GM18511 (cell line): ENCODE data around the gene MUC5AC.
"Not testable (repeated sequence)": the region's sequence is repeated elsewhere in the genome, so short reads cannot be mapped to it uniquely, and the experiment has no call there.

Source experiments
- ATAC-seq: cut with Tn5 transposase; IDR thresholded peaks from one replicate; pipeline ENCODE4 v1.9.1; 2021; ENCODE audit warnings: mild to moderate bottlenecking, moderate library complexity; ENCODE audit not compliant: unreplicated experiment

Gene MUC5AC

DNA sequence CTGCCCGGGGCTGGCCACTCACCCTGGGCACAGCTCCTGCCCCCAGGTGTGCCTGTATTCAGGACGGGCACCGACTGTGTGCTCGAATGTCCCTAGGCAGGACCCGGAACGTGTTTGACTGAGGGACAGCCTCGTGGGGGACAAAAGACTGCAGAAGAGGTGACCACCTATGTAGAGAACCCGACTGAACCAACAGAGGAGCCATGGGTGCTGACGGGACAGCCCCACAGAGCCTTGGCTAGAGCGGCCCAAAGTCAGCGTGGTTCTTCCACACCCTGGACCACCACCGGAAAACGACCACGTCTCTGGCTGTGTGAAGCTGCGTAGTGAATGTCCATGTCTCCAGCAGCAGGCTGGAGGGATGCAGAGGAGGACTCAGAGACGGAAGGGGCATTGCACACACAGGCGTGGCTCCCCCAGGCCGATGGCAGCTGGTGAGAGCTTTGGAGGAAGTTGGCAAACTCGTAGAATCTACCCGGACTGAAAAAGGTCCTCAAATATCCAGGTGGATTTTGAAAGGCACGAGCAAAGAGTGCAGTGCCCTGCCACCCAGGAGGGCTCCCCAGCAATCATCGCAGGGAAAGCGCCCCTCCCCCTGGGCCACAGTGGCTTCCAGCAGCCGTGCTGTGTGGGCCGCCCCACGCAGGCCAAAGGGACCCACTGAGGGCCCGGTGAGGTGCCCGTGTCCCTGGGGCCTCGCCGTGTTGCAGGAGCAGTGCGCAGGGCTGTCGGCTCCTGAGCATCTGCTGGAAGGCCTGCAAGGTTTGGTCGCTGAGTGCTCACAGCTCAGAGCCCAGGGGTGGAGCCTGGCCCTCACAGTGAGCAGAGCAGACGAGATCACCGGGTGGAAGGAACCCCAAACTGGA, 47.6 kb downstream of the MUC5AC start:
- ATAC-seq, result no peak

DNA sequence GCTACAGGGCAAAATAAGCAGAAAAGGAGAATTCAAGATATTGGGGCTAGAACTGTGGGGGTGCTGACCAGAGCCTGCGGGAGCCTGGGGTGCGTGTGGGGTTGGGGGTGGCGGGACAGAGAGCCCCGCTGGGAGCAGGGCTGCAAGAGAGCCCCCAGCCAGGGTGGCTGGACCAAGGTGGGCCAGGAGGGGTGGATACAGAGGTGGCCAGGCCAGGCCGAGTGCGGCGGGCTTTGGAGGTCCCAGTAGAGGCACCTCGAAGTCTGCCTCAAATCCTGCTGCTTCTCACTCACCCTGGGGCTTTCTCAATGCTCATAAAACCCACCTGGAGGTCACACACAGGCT, 48.2 kb downstream of the MUC5AC start:
- no peak for ATAC-seq

DNA sequence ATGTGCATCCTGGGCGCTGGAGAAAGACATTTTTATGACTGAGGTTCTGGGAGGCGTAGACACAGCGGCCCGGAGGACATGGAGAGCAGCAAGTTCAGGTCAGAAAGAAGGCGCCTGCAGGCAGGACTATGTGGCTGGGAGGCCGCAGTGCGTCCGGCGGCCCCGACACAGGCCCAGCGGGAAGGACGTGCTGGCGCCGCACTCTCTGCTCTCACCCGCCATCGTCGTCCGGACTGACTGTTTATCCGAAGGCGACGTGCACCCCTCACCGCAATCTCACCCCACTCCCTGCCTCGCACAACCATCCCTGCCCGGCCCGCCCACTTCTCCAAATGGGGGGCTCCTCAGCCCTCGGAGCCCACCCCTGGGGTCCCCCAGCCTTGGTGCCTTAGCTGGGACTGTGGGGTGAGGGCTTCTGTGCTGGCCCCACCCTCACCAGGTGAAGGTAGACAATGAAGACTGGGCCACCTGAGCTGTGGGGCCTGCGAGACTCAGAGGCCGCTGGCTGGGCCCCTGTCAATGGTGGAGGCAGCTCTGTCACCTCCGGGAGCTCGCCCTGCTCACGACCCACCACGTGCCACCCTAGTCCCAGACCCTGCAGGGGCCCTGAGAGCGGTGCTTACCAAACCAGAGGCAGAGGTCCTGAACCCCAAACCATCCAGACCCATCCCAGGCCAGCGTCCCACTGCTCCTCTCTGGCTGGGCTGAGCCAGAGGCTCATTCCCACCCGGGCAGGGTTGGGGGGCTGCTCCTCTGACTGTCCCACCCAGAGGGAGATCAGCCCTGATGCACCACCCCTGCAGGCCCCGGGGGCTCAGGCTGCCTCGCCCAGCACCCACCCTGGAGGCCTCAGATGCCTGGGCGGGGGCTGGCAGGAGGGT, 48.9 kb downstream of the MUC5AC start:
- no peak for ATAC-seq

DNA sequence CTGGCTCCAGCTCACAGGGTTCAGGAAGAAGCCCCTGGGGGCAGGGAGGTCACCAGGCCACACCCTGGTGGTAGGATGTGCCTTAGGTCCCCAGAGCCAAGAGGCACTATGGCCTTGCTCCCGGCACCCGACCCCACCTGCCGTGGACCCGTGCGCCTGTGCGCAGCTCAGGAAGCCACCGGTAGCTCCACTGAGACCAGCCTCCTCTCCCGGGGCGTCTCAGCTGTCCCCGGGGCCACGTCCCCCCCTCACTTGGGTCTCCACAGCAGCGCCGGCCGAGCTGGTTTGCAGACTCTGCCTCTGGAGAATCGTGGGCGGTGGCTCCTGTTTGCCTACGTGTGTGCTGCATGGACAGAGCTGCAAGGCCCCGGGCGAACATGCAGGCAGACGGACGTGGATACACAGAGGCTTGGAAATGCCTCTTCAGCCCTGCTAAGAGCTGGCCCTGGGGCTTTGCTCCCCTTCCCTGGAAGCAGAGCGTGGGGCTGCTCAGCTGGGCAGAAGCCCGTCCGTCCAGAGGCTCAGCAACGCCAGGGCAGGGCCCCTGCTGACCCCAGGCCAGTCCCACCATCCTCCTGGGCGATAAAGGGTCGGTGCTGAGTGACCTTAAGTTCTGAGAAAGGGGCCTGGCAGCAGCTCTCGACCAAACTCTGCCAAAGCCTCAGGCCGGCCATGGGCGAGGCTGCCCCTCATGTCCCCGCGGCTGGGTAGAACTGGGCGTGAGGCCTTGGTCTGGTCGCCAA, 49.8 kb downstream of the MUC5AC start:
- ATAC-seq, result no peak

DNA sequence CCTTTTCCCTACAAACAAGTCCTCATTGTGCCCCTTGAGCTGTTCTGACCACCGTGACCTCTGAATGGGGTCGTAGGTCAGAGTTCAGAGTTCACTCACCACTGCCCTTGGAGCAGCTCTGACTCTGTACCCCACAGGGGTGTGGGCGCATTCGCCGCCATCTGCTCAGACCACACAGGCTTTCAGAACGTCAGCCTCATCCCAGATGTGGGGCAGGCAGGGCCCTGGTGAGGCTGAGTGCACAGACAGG, 50.3 kb downstream of the MUC5AC start:
- ATAC-seq, result no peak

DNA sequence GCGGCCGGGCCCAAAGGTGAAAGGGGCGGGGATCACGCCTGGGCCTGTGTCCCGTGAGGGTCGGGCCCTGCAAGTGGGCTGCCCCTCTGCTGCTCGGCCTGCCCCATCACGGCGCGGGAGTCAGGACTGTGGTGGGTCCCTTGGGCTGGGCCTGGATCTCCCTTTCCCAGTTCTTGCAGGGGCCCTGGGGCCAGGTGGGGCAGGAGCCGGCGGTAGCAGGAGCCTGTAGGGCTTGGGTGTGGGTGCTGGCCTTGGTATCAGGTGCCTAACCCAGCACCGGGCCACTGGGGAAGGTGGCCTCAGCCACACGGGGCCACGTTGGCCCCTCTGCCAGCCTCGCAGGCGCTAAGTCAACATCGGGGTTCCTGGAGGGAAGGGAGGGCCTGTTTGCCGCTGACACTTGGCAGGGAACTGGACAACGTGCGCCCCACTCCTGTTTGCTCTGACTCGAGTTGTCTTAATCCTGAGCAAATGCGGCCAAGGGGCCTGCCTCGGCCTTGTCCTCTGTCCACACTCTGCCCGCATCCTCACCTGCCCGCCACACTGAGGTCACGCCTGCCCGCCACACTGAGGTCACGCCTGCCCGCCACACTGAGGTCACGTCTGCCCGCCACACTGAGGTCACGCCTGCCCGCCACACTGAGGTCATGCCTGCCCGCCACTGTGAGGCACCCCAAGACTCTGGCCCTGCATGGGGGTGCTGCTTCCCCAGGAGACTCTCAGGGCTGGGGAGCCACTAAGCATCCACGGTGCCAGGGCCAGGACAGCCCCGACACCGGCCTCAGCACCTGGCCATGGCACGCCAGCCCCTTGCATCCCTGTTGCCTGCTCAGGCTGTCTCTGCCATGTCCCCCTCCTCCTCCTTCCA, 50.9 kb downstream of the MUC5AC start:
- ATAC-seq, result no peak

DNA sequence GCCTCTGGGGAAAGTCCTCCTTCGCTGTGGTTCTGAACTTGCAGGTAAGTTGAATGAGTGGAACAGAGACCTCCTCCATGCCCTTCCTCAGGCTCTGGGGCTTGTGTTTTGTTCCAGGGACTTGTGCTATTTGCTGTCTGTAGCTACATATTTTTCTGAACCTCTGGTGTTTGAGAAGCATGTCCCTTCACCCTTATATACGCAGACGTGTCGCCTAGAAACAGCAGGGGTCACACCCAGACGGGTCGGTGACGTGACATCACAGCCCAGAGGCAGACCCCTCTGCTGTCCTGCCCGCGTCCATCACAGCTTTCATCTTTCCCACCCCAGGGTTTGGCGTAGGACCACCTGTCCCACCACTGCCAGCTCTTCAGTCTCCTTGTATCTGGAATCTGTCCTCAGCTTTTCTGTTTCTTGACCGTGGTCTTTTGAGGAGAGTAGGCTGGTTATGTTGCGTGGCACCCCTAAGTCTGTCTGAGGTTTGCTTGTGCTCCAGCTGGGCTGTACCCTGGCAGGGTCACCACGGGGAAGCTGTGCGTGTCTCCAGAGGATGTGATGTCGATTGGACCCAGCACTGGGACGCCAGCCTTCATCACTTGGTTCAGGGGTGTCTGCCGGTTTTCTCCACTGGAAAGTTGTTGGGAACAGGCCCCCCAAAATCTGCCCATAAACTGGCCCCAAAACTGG, 51.8 kb downstream of the MUC5AC start:
- ATAC-seq, result no peak

DNA sequence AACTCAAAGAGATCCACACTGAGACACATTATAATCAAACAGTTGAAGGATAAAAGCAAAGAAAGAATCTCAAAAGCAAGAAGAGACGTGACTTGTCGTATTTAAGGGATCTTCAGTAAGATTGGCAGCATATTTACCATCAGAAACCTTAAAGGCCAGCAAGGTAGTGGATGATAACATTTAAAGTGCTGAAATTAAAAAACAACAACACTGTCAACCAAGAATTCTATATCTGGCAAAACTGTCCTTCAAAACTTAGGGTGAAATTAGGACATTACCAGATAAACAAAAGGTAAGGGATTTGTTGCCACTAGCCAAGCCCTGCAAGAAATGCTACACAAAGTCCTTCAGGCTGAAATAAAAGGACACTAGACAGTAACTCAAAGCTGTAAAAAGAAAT, 54.1 kb downstream of the MUC5AC start:
- ATAC-seq, result no peak

DNA sequence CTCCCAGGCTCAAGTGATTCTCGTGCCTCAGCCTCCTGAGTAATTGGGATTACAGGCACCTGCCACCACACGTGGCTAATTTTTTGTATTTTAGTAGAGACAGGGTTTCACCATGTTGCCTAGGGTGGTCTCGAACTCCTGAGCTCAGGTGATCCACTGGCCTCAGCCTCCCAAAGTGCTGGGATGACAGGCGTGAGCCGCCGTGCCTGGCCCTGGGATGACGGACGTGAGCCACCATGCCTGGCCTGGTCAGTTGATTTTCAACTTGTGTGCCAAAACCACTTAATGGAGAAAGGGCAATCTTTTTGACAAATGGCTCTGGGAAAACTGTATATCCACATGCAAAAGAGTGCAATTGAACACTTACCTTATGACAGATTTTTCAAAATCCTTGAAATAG, 58.1 kb downstream of the MUC5AC start:
- not testable (repeated sequence) for ATAC-seq

DNA sequence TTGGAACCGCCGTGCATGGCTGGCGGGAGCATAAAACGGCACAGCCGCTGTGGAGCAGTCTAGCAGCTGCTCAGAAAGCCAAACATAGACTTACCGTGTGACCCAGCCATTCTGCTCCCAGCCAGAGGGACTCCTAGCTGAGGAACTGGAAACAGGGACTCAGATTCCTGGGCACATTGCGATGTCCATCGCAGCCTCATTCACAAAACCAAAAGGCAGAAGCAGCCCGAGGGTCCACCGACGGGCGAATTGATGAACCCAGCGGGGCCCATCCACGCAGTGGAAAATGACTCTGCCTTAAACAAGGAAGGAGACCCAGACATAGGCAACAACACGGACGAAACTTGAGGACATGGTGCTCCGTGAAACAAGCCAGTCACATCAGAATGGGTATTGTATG, 59.4 kb downstream of the MUC5AC start:
- ATAC-seq, result no peak

DNA sequence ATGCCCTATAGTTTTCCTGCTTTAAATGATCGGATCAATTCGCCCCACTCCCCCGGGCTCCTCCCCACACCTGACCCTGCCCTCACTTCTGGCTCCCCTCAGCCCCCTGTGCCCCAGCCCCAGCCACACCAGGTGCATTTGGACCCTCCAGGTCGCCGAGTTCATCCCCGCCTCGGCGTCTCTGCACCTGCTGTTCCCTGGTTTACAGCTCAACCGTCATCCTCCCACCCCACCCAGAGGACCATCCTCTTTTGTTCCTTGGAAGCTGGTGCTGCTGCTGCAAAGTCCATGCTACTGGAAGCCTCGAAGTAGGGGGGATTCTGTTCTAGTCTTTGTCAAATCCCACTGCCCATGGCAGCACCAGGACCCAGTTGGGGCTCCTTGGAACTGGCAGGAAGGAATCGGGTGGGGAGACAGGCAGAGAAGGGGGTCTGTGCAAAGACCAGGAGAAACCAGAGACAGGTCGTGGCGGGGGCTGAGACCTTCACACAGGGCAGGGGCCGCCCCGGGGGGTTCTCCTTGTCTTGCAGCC, 60.6 kb downstream of the MUC5AC start:
- ATAC-seq, result no peak

DNA sequence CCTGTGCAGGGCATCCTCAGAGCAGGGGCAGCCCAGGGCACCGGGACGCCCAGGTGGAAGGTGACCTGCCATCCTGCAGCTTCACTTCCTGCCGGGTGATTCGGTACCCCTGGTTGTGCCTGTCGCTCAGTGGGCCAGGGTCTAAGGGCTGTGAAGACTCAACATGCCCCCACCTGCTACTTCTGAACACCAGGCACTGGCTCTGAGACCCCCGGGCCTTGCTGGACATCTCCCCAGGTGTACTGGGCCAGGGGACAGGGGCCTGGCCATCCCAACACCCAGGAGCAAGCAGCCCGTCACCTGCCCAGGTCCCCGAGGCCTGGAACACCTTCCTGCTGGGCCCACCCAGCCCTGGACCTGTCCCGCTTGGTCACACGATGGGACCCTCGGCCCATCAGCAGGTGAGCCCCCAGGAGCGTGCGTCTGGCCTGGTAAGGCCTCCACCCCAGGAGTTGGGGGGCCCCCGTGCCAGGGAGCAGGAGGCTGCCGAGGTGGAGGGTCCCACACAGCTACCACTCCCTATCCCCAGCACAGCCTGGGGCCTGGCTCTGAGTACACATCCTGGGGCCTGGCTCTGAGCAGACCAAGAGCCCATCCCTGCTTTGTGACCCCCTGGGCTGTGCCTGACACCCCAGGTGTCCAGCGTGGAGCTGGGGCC, 61.2 kb downstream of the MUC5AC start:
- ATAC-seq, result no peak

DNA sequence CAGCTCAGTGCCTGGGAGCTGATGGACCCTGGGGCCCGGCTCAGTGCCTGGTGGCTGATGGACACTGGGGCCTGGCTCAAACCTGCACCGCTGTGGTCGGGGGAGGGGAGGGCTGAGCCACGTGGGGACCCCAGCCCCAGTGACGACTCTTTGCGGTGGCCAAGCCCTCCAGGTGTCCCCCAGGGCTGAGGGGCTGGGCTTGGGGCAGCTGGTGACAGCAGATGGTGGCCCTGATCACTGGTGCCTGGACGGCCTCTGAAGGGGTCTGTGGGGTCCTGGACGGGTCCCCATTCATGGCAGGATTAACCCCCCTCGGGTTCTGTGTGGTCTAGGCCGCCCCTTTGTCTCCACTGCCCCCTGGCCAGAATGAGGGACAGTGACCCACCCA, 61.7 kb downstream of the MUC5AC start:
- no peak for ATAC-seq

DNA sequence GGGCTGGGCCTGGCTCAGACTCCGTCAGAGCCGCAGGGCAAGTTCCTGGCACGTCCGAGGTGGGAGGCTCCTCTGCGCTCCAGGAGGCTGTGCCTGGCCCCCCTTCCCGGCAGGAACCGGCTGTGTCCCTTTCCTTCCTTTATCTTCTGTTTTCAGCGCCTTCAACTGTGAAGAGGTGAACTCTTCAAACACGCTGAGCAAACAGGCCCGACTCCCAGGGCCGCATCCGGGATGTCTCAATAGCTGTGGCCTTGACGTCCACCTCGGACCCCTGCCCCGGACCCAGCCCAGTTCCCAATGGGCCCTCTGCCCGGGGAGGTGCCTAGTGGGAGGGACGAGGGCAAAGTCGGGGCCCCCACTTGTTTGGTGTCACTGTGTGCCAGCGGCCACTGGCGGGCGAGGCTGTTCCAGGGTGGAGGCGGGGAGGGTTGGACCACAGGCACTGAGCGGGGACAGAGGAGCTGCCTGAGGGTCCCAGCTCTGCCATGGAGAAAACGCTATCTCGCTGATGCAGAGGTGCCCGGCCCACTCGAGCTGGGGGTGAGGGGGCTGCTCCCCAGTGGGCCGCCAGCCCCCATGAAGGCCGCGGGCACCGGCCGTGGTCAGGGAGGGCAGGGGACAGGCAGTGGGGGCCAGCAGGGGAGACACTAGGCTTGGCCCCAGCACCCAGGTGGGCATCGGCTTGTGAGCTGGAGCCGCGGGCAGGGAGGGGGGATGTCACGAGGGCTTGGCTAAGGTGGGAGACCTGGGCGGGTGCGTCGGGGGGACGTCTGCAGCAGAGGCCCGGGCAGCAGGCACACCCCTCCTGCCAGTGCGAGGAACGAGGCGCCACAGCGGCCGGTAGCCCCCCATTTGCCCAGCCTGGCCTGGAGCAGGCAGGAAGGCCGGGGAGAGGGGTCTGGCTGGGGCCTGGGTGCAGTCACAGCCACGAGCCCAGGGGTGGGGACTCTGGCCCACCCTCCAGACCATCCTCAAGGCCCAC, 62.4 kb downstream of the MUC5AC start:
- no peak for ATAC-seq

DNA sequence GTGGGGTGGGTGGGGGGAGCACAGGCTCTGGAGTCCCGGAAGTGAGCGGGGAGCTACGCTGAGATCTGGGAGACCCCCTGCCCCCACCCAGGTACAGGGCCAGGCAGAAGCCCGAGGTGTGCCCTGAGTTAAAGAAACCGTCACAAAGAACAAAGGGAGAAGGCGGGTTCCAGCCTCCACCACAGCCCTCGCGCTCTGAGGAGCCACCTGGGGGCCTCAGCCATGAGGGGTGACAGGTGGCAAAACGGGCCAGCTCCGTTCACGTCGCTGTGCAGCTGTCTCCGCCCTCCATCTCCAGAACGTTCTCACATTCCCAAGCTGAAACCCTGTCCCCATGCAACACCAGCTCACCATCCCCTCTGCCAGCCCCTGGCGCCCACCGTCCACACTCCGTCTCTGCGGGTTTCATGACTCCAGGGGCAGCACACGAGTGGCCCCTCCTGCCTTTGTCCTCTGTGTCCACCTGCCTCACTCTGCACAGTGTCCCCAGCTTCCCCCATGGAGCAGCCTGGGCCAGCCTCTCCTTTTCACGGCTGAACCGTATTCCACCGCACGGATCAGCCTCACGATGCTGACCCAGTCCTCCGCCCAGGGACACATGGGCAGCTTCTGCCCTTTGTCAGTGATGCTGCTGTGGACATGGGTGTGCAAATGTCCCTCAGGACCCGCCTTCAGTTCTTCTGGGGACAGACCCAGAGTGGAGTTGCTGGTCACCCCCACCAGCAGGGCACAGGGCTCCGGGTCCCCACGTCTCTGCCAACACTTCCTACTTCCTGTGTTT, 63.4 kb downstream of the MUC5AC start:
- ATAC-seq, result no peak

DNA sequence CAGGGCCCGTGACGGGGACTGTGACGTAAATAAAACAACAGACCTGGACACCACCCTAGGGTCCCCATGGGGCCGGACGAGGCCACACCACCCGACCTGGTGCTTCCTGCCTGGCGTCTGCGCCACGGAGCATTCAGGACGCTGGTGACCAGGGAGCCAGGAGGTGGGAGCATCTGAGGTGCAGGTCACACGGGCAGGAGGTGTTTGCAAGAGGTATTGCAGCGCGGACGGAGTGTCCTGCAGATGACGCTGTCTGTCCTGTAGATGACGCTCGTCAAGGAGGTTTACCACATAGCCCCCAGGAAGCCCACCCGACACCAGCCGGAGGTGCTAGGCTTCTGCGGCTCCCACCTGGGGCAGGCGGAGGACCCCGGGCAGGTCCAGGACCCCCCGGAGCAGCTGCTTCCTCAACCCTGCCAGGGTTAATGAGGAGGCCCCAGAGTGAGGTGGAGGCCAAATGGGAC, 64.1 kb downstream of the MUC5AC start:
- no peak for ATAC-seq
